Thyroid gland (tissue), 4 donors: ENCODE measurements around the gene DOK3.
A peak's percentile ranks its signal among the peaks of the same experiment; 100 is the strongest.

ENCODE experiments used
- POLR2A ChIP-seq, 2 donors: fragments of 450-650 bp; IDR thresholded peaks; one replicate each; pipeline ENCODE4 v1.6.1; 2017; ENCODE audit warnings: antibody characterized with exemption in 2 of 2, mild to moderate bottlenecking in 2 of 2, moderate library complexity in 1 of 2
- TF ChIP-seq, protein P1 (sequence below), 6 experiments: fragments of 200-600 bp in 3 of 6; fragments of 450-650 bp in 3 of 6; sonication (generic) in 3 of 6; IDR thresholded peaks; one replicate each; pipeline ENCODE4 v1.5.1; 2016 to 2019; ENCODE audit warnings: antibody characterized with exemption in 6 of 6, mild to moderate bottlenecking in 2 of 6, inconsistent platforms in 1 of 6, moderate library complexity in 1 of 6

DNA sequence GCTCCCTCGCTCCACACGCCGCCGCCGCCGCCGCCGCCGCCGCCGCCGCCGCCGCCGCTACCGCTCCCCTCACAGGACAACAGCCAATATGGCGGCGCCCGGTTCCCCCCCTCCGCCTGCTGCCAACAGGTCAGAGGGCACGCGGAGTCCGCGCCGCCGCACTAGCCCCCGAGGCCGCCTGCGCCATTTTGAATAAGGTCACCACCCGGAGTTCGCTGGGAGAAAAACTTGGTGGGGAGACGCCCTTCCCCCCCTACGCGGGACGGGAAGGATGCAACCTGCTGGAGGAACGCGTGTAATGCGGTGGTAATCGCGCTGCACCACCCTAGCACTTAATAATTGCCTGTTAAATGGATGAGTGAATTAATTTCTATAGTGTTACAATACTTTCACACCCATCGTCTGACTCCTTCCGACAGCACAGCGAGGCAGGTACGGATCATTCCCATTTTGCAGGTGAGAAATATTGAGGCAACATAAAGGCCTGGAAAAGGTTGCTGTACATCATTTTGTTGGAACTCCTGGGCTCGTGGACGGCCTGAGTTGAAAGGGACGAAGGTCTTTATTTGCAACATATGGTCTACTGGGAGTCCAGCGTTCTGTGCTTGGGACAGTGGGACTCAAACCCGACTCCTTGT, 45.0 kb upstream of the DOK3 start, which contains the start of gene FAM193B:
- TF ChIP-seq, protein P1, sequence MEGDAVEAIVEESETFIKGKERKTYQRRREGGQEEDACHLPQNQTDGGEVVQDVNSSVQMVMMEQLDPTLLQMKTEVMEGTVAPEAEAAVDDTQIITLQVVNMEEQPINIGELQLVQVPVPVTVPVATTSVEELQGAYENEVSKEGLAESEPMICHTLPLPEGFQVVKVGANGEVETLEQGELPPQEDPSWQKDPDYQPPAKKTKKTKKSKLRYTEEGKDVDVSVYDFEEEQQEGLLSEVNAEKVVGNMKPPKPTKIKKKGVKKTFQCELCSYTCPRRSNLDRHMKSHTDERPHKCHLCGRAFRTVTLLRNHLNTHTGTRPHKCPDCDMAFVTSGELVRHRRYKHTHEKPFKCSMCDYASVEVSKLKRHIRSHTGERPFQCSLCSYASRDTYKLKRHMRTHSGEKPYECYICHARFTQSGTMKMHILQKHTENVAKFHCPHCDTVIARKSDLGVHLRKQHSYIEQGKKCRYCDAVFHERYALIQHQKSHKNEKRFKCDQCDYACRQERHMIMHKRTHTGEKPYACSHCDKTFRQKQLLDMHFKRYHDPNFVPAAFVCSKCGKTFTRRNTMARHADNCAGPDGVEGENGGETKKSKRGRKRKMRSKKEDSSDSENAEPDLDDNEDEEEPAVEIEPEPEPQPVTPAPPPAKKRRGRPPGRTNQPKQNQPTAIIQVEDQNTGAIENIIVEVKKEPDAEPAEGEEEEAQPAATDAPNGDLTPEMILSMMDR (IDR thresholded peaks at IDR 0.05): peak in 1 of 6 experiments; percentile 16
- TF ChIP-seq POLR2A (IDR thresholded peaks at IDR 0.05): peak in 1 of 2 donors; percentile 52
